Nephron (organoid): Measurements from ENCODE around the gene ZNF366.

Experiments used
- H3K27ac Mint-ChIP-seq, 3 experiments: 2 replicates each; pipeline ENCODE4 v1.8.0; 2020; ENCODE audit warnings: mixed read lengths in 3 of 3, mild to moderate bottlenecking in 2 of 3, moderate library complexity in 1 of 3
- H3K27me3 Mint-ChIP-seq: 2 replicates; pipeline ENCODE4 v1.8.0; 2021; ENCODE audit warnings: low read depth, mild to moderate bottlenecking, moderate library complexity, mixed read lengths
- H3K36me3 Mint-ChIP-seq: 2 replicates; pipeline ENCODE4 v1.8.0; 2020; ENCODE audit warnings: low read depth, mixed read lengths
- H3K4me1 Mint-ChIP-seq: 2 replicates; pipeline ENCODE4 v1.8.0; 2020; ENCODE audit warnings: mixed read lengths
- H3K4me3 Mint-ChIP-seq, 3 experiments: 2 replicates each; pipeline ENCODE4 v1.8.0; 2020; ENCODE audit warnings: mild to moderate bottlenecking in 3 of 3, mixed read lengths in 3 of 3, moderate library complexity in 2 of 3
- H3K9me3 Mint-ChIP-seq: 2 replicates; pipeline ENCODE4 v1.8.0; 2020; ENCODE audit warnings: mixed read lengths
- TF ChIP-seq, protein P1 (sequence below), 3 experiments: fragments of 200-600 bp; sonication (generic); IDR thresholded peaks; one replicate each; pipeline ENCODE4 v1.5.0; 2021; ENCODE audit warnings: antibody characterized with exemption in 3 of 3; ENCODE audit not compliant: unreplicated experiment in 3 of 3

The ZNF366 gene

GRCh38 chr5:72498284-72498683, 8.9 kb downstream of the ZNF366 start:
- TF ChIP-seq, protein P1, sequence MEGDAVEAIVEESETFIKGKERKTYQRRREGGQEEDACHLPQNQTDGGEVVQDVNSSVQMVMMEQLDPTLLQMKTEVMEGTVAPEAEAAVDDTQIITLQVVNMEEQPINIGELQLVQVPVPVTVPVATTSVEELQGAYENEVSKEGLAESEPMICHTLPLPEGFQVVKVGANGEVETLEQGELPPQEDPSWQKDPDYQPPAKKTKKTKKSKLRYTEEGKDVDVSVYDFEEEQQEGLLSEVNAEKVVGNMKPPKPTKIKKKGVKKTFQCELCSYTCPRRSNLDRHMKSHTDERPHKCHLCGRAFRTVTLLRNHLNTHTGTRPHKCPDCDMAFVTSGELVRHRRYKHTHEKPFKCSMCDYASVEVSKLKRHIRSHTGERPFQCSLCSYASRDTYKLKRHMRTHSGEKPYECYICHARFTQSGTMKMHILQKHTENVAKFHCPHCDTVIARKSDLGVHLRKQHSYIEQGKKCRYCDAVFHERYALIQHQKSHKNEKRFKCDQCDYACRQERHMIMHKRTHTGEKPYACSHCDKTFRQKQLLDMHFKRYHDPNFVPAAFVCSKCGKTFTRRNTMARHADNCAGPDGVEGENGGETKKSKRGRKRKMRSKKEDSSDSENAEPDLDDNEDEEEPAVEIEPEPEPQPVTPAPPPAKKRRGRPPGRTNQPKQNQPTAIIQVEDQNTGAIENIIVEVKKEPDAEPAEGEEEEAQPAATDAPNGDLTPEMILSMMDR (IDR thresholded peaks at IDR 0.05; ENCODE audit: unreplicated experiment in 3 of 3), result no peak
- Mint-ChIP-seq H3K27ac (no peak overlapping the region), H3K27me3 (no peaks in the 10 kb centered on the region), H3K9me3 (no peaks in the 10 kb centered on the region), H3K4me3 (no peak overlapping the region), H3K4me1 (peaks cover 22% of the 10 kb centered on the region), H3K36me3 (no peaks in the 10 kb centered on the region)

- no peaks in the 10 kb centered on the region for H3K36me3 Mint-ChIP-seq
- H3K4me1 Mint-ChIP-seq, result peaks cover 22% of the 10 kb centered on the region
- TF ChIP-seq, protein P1 (IDR thresholded peaks at IDR 0.05; ENCODE audit: unreplicated experiment in 3 of 3), result no peak
- H3K4me3 Mint-ChIP-seq, result no peak overlapping the region
- H3K9me3 Mint-ChIP-seq, result no peaks in the 10 kb centered on the region
- no peaks in the 10 kb centered on the region for H3K27me3 Mint-ChIP-seq
- H3K27ac Mint-ChIP-seq, result no peak overlapping the region
Observed at GRCh38 chr5:72497823-72498222, 9.4 kb downstream of the ZNF366 start.

GRCh38 chr5:72495410-72495809, 11.8 kb downstream of the ZNF366 start:
- TF ChIP-seq, protein P1 (IDR thresholded peaks at IDR 0.05; ENCODE audit: unreplicated experiment in 3 of 3), result no peak
- Mint-ChIP-seq H3K4me3 (no peak overlapping the region), H3K4me1 (peaks cover 17% of the 10 kb centered on the region), H3K9me3 (no peaks in the 10 kb centered on the region), H3K27me3 (peaks cover 4% of the 10 kb centered on the region), H3K27ac (no peak overlapping the region), H3K36me3 (no peaks in the 10 kb centered on the region)

DNA sequence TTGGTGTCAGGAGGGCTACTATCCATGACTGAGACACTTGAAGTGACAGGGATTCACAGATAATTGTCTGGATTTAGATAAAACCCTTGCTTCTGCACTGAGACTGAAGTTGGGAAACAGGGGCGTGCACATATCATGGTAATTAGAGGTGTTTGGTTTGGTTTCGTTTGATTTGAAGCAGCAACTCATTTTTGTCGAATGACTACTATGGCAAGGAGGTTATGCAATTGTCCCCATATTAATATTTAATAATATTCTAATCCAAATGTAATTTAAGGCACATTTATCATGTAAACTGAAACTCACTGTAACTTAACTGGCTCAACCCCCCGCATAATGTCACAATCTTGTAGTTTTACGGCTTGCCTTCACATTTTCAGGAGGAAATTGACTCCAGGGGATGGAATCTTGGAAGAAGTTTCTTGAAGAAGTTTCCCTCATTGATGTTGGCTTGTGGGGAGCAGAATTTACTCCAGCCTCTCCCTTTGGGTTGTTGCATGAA, 12.5 kb downstream of the ZNF366 start:
- Mint-ChIP-seq H3K27ac (no peak overlapping the region), H3K4me3 (no peak overlapping the region), H3K36me3 (no peaks in the 10 kb centered on the region), H3K4me1 (peaks cover 17% of the 10 kb centered on the region), H3K9me3 (no peaks in the 10 kb centered on the region), H3K27me3 (peaks cover 4% of the 10 kb centered on the region)
- TF ChIP-seq, protein P1 (IDR thresholded peaks at IDR 0.05; ENCODE audit: unreplicated experiment in 3 of 3), result no peak

DNA sequence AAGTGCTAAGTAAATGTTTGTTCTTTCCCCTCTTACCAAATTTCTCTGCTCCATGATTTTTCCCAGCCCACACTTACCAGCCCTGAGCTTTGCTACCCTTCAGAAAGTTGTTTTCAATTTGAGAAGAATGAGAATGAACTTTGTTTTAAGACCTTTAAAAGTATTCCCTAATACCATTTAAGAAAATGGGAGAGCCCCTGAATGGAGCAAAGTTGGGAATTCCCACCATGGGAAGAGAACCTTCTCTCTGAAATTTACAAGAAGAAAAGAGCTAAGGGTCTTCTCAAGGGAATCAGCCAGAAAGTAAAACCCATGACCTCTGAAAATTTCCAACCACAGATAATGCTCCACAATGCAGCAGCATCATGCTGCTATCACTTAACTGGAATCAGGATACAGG, 17.7 kb downstream of the ZNF366 start:
- peaks cover 4% of the 10 kb centered on the region for H3K27me3 Mint-ChIP-seq
- H3K4me1 Mint-ChIP-seq, result peaks cover 25% of the 10 kb centered on the region
- TF ChIP-seq, protein P1 (IDR thresholded peaks at IDR 0.05; ENCODE audit: unreplicated experiment in 3 of 3), result no peak
- no peaks in the 10 kb centered on the region for H3K36me3 Mint-ChIP-seq
- no peak overlapping the region for H3K27ac Mint-ChIP-seq
- no peak overlapping the region for H3K4me3 Mint-ChIP-seq
- H3K9me3 Mint-ChIP-seq, result no peaks in the 10 kb centered on the region

GRCh38 chr5:72488756-72489155, 18.5 kb downstream of the ZNF366 start:
- TF ChIP-seq, protein P1 (IDR thresholded peaks at IDR 0.05; ENCODE audit: unreplicated experiment in 3 of 3), result no peak
- Mint-ChIP-seq H3K36me3 (no peaks in the 10 kb centered on the region), H3K4me3 (no peak overlapping the region), H3K27me3 (peaks cover 4% of the 10 kb centered on the region), H3K9me3 (no peaks in the 10 kb centered on the region), H3K4me1 (peaks cover 19% of the 10 kb centered on the region), H3K27ac (no peak overlapping the region)
